ENCODE measurements around the gene DPYSL4.

- TF ChIP-seq POLR2A (IDR thresholded peaks at IDR 0.05) = no peak
- TF ChIP-seq CTCF (IDR thresholded peaks at IDR 0.05) = no peak
Measured at GRCh38 chr10:132155723-132156381, 30.9 kb upstream of the DPYSL4 start.
